Calu3 (cell line): ENCODE measurements around the gene G6PC1. TPM values are rescaled to one million over a fixed set of nuclear protein-coding genes. Genes with fewer than 3 reads are reported as not detected.
A peak's percentile ranks its signal among the peaks of the same experiment; 100 is the strongest.

Experiments used
- BruUV-seq: library from RNA; stranded (reverse); fragments of 400-500 nt; replicated peaks from 2 replicates; lab custom pipeline; 2021; lab: Mats Ljungman, UMichigan
- CTCF ChIA-PET: fragments of 300-600 bp; sonication (Branson Sonifier 250); formaldehyde crosslinking; loops from one replicate; lab custom pipeline; 2022; ENCODE audit warnings: antibody characterized with exemption; lab: Charles Lee
- DNase-seq: peaks from one replicate; pipeline ENCODE4 v3.0.0; 2022
- H3K27ac Mint-ChIP-seq: one replicate; pipeline ENCODE4 v1.8.0; 2022; ENCODE audit warnings: mixed read lengths; ENCODE audit not compliant: unreplicated experiment
- H3K27me3 Mint-ChIP-seq: one replicate; pipeline ENCODE4 v1.8.0; 2022; ENCODE audit warnings: mixed read lengths; ENCODE audit not compliant: unreplicated experiment
- H3K36me3 Mint-ChIP-seq: one replicate; pipeline ENCODE4 v1.8.0; 2022; ENCODE audit warnings: mild to moderate bottlenecking, moderate library complexity, mixed read lengths; ENCODE audit not compliant: insufficient read depth, unreplicated experiment
- H3K4me1 Mint-ChIP-seq: one replicate; pipeline ENCODE4 v1.8.0; 2022; ENCODE audit warnings: mild to moderate bottlenecking, low read depth, mixed read lengths; ENCODE audit not compliant: unreplicated experiment
- H3K4me3 Mint-ChIP-seq: one replicate; pipeline ENCODE4 v1.8.0; 2022; ENCODE audit warnings: mild to moderate bottlenecking, low read depth, moderate library complexity, mixed read lengths; ENCODE audit not compliant: unreplicated experiment
- H3K9me3 Mint-ChIP-seq: one replicate; pipeline ENCODE4 v1.8.0; 2022; ENCODE audit warnings: low read depth, mixed read lengths; ENCODE audit not compliant: unreplicated experiment
- intact Hi-C: fragments of 100-400 bp; cut with micrococcal nuclease; formaldehyde crosslinking; loops from one replicate; pipeline ENCODE4 v1.10.0; 2022; ENCODE audit not compliant: unreplicated experiment
- total RNA-seq: library from RNA; stranded (reverse); gene quantifications from 2 replicates; pipeline ENCODE4 v1.2.3, GENCODE V29; 2022
- TF ChIP-seq, protein P1 (sequence below): fragments of 200-600 bp; IDR thresholded peaks from one replicate; pipeline ENCODE4 v1.8.0; 2022; ENCODE audit warnings: antibody characterized with exemption; ENCODE audit not compliant: unreplicated experiment

The G6PC1 gene
- total RNA-seq, 1 experiment from 2014 or later, result not detected

DNA sequence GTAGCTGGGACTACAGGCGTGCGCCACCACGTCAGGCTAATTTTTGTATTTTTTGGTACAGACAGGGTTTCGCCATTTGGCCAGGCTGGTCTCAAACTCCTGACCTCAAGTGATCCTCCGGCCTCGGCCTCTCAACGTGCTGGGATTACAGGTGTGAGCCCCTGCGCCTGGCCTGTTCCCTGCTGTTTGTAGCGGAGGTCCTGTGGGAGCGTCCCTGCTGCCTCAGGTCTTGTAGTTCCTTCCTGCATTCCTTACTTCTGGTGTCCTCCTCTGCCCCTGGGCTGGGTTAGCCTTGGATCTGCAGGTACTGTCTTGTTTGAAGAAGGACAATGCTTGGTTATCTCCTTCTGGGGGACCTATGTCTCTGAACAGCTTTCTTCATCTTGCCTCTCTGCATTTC, 23.6 kb upstream of the G6PC1 start:
- Mint-ChIP-seq H3K27me3 (peaks cover 95% of the 10 kb centered on the region), H3K36me3 (no peaks in the 10 kb centered on the region), H3K4me3 (no peak overlapping the region), H3K4me1 (peaks cover 17% of the 10 kb centered on the region), H3K27ac (no peak overlapping the region), H3K9me3 (no peaks in the 10 kb centered on the region)
- intact Hi-C loops, result no loop called here
- TF ChIP-seq, protein P1, sequence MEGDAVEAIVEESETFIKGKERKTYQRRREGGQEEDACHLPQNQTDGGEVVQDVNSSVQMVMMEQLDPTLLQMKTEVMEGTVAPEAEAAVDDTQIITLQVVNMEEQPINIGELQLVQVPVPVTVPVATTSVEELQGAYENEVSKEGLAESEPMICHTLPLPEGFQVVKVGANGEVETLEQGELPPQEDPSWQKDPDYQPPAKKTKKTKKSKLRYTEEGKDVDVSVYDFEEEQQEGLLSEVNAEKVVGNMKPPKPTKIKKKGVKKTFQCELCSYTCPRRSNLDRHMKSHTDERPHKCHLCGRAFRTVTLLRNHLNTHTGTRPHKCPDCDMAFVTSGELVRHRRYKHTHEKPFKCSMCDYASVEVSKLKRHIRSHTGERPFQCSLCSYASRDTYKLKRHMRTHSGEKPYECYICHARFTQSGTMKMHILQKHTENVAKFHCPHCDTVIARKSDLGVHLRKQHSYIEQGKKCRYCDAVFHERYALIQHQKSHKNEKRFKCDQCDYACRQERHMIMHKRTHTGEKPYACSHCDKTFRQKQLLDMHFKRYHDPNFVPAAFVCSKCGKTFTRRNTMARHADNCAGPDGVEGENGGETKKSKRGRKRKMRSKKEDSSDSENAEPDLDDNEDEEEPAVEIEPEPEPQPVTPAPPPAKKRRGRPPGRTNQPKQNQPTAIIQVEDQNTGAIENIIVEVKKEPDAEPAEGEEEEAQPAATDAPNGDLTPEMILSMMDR, result no peak
- BruUV-seq, result no TSS peak
- no peak for DNase-seq
- CTCF ChIA-PET, result no interaction called here

DNA sequence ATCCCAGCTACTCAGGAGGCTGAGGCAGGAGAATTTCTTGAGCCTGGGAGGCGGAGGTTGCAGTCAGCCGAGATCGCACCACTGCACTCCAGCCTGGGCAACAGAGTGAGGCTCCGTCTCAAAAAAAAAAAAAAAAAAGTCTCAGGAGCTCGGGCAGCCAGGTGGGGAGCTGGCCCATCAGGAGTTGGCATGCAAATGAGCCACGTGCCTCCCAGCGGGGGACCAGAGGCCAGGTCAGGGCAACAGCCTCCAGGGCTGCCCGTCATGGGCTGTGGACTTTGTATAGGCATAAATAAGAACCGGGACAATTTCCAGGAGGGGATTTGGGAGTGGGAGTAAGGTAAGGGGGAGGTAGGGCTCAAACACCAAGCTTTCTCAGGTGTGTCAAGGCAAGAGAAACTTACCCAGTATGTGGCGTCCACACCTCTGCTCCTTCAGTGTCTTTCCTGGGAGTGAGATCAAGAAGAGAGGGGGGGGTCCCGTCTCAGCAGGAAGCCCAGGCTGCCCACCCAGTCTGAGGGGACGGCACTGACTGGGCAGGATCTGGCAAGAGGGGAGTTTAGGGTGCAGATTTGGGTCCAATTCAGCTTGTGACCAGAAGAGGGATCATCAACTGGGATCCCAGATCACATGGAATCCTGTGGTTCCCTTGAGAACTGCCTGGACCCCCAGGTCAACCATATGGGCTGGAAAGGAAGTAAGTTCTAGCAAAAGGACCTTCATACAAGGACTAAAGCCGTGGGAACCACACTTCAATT, 22.3 kb upstream of the G6PC1 start:
- Mint-ChIP-seq H3K4me1 (peaks cover 17% of the 10 kb centered on the region), H3K9me3 (no peaks in the 10 kb centered on the region), H3K27ac (no peak overlapping the region), H3K36me3 (no peaks in the 10 kb centered on the region), H3K27me3 (peaks cover 84% of the 10 kb centered on the region), H3K4me3 (peak overlapping the region; percentile 2)
- peak; percentile 48 for DNase-seq
- no TSS peak for BruUV-seq
- CTCF ChIA-PET, result interaction anchor here (0.9 to 1.3 kb wide), 3 partner anchors 12 to 54 kb away, joined by 3 to 4 read pairs (median 3); partner anchors contain the start of gene BECN1
- intact Hi-C loops, result no loop called here
- TF ChIP-seq, protein P1, result peak; percentile 17

- Mint-ChIP-seq H3K27ac (no peak overlapping the region), H3K4me3 (no peak overlapping the region), H3K4me1 (peaks cover 17% of the 10 kb centered on the region), H3K36me3 (no peaks in the 10 kb centered on the region), H3K9me3 (no peaks in the 10 kb centered on the region), H3K27me3 (peaks cover 84% of the 10 kb centered on the region)
- DNase-seq, result no peak
- BruUV-seq, result no TSS peak
- intact Hi-C loops, result no loop called here
- TF ChIP-seq, protein P1, result no peak
- CTCF ChIA-PET, result interaction anchor here (0.9 to 1.3 kb wide), 3 partner anchors 12 to 71 kb away, joined by 3 to 7 read pairs (median 4); partner anchors contain the start of gene BECN1
These were observed 21.5 kb upstream of the G6PC1 start for GRCh38 chr17:42878924-42879595.

- Mint-ChIP-seq H3K4me1 (peaks cover 17% of the 10 kb centered on the region), H3K36me3 (no peaks in the 10 kb centered on the region), H3K27ac (no peak overlapping the region), H3K9me3 (no peaks in the 10 kb centered on the region), H3K4me3 (no peak overlapping the region), H3K27me3 (peaks cover 81% of the 10 kb centered on the region)
- CTCF ChIA-PET, result interaction anchor here (0.9 kb wide), 1 partner anchor 70 kb away, joined by 7 read pairs; no protein-coding TSS in a partner anchor
- DNase-seq, result no peak
- TF ChIP-seq, protein P1, result no peak
- no TSS peak for BruUV-seq
- intact Hi-C loops, result no loop called here
These were observed 21.0 kb upstream of the G6PC1 start for GRCh38 chr17:42879596-42879985.
